ENCODE results near the gene KIF18B.

The KIF18B gene

GRCh38 chr17:44935116-44935515 lies 12.5 kb downstream of the KIF18B start:
- no peak for DNase-seq

- no peak for DNase-seq
These were observed 12.8 kb downstream of the KIF18B start for GRCh38 chr17:44934745-44935105.

- DNase-seq = no peak
These were observed 13.5 kb downstream of the KIF18B start for GRCh38 chr17:44933824-44934744.

GRCh38 chr17:44932787-44933097 lies 14.8 kb downstream of the KIF18B start:
- DNase-seq = no peak

GRCh38 chr17:44932096-44932786 lies 15.3 kb downstream of the KIF18B start:
- no peak for DNase-seq

- no peak for DNase-seq
These were observed 16.2 kb downstream of the KIF18B start for GRCh38 chr17:44931376-44931775.

- DNase-seq = no peak
These were observed 16.9 kb downstream of the KIF18B start for GRCh38 chr17:44930667-44931066.

- DNase-seq = no peak
These were observed 18.4 kb downstream of the KIF18B start for GRCh38 chr17:44928950-44929720.

- no peak for DNase-seq
These were observed 19.4 kb downstream of the KIF18B start for GRCh38 chr17:44928136-44928535.

GRCh38 chr17:44927696-44928095 lies 19.9 kb downstream of the KIF18B start:
- DNase-seq = no peak

- DNase-seq = no peak
These were observed 20.6 kb downstream of the KIF18B start for GRCh38 chr17:44926821-44927525.

GRCh38 chr17:44925731-44926697 lies 21.6 kb downstream of the KIF18B start:
- no peak for DNase-seq

GRCh38 chr17:44924107-44924544 lies 23.4 kb downstream of the KIF18B start:
- no peak for DNase-seq

GRCh38 chr17:44922746-44923470 lies 24.7 kb downstream of the KIF18B start:
- no peak for DNase-seq

- DNase-seq = no peak
These were observed 25.4 kb downstream of the KIF18B start for GRCh38 chr17:44922136-44922535.

GRCh38 chr17:44921122-44921882 lies 26.3 kb downstream of the KIF18B start:
- DNase-seq = no peak

- no peak for DNase-seq
These were observed 27.0 kb downstream of the KIF18B start for GRCh38 chr17:44920565-44920940.

GRCh38 chr17:44919885-44920564 lies 27.5 kb downstream of the KIF18B start:
- DNase-seq = peak; percentile 62

- DNase-seq = no peak
These were observed 28.2 kb downstream of the KIF18B start for GRCh38 chr17:44919411-44919810.

- DNase-seq = no peak
These were observed 29.6 kb downstream of the KIF18B start for GRCh38 chr17:44918006-44918405.
